RPMI8226 (cell line): ENCODE measurements around the gene ZNF224.

ENCODE experiments used
- DNase-seq: peaks from one replicate; pipeline ENCODE4 v3.0.0-alpha.2; 2015

Gene ZNF224

GRCh38 chr19:44141191-44142058, 47.3 kb downstream of the ZNF224 start, which contains the start of gene ZNF234:
Gene ZNF234, plus strand, starts transcription at chr19:44141554. Its CDS starts 3,079 bp downstream, at chr19:44144633.
- peak; percentile 67 for DNase-seq

DNA sequence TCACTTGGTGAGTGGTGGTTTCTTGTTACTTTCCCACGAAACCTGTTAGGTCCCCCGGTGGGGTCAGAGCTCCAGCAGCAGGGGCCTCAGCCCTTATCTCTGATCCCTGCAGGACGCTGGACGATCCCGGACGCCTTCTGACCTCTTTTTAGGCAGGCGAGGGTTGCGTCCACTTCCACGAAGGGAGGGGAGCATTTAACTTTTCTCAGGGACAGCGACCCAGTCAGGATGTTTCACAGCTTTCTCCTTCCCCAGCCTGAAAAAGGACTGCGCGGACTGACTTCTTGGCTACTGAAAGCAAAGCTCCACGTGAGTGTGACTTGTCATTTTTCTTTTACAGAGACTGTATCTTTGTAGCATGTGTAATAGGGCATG, 47.9 kb downstream of the ZNF224 start:
- DNase-seq, result peak; percentile 3

GRCh38 chr19:44149776-44150175, 55.6 kb downstream of the ZNF224 start:
- no peak for DNase-seq

DNA sequence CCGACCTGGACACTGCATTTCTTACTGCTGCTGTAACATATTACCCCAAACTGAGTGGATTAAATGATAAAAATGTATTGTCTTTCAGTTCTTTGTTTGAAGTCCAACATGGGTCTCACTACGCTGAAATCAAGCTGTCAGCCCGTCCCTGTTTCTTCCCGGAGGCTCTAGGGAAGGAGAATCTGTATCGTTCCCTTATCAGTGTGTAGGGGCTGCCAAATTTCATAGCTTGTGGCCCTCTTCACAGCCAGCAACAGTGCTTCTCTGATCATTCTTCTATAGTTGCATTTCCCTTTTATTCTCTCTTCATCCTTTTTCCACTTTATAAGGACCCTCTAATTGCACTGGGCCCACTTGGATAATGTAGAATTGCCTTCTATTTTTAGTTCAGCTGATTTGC, 57.3 kb downstream of the ZNF224 start:
- no peak for DNase-seq

DNA sequence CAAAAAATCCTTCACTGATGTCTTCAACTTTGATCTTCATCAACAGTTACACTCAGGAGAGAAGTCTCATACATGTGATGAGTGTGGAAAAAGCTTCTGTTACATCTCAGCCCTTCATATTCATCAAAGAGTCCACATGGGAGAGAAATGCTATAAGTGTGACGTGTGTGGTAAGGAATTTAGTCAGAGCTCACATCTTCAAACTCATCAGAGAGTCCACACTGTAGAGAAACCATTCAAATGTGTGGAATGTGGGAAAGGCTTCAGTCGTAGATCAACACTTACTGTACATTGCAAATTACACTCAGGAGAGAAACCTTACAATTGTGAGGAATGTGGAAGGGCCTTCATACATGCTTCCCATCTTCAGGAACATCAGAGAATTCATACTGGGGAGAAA, 62.3 kb downstream of the ZNF224 start:
- no peak for DNase-seq
